DND-41 (cell line): ENCODE measurements around the gene MARK4.

Source experiments
- ATAC-seq: fragments of 200-7000 bp; cut with Tn5 transposase; 3 replicates; pipeline ENCODE4 v1.9.1; 2021; ENCODE audit warnings: low read depth; ENCODE audit not compliant: insufficient read depth
- DNase-seq: peaks from one replicate; pipeline ENCODE4 v3.0.0-alpha.2; 2020
- H2AFZ ChIP-seq: 2 replicates; pipeline ENCODE4 v1.6.0; 2012; ENCODE audit warnings: low read depth, low read length
- H3K27ac ChIP-seq: 2 replicates; pipeline ENCODE4 v1.5.1; 2012; ENCODE audit warnings: low read length, inconsistent platforms
- H3K27me3 ChIP-seq: fragments of 200-600 bp; sonication (generic); 2 replicates; pipeline ENCODE4 v1.6.0; 2012; ENCODE audit warnings: low read length, mild to moderate bottlenecking, inconsistent platforms; ENCODE audit not compliant: insufficient read depth, poor library complexity
- H3K36me3 ChIP-seq: 2 replicates; pipeline ENCODE4 v1.5.1; 2012; ENCODE audit warnings: low read length, inconsistent platforms; ENCODE audit not compliant: insufficient read depth
- H3K4me1 ChIP-seq: 2 replicates; pipeline ENCODE4 v1.5.1; 2012; ENCODE audit warnings: mild to moderate bottlenecking, low read length; ENCODE audit not compliant: insufficient read depth
- H3K4me2 ChIP-seq: 2 replicates; pipeline ENCODE4 v1.6.0; 2012; ENCODE audit warnings: mild to moderate bottlenecking, moderate library complexity, low read length, inconsistent platforms; ENCODE audit not compliant: insufficient read depth
- H3K4me3 ChIP-seq, 2 experiments: fragments of 200-600 bp in 1 of 2; shearing (Covaris generic) in 1 of 2; 2 replicates each; pipeline ENCODE4 v1.5.1; 2012 to 2016; ENCODE audit warnings: inconsistent platforms in 2 of 2, low read length in 2 of 2, mild to moderate bottlenecking in 2 of 2, low read depth in 1 of 2, moderate library complexity in 1 of 2
- H3K79me2 ChIP-seq: 2 replicates; pipeline ENCODE4 v1.6.0; 2012; ENCODE audit warnings: low read length, inconsistent platforms; ENCODE audit not compliant: insufficient read depth
- H3K9ac ChIP-seq: 2 replicates; pipeline ENCODE4 v1.6.0; 2012; ENCODE audit warnings: low read depth, mild to moderate bottlenecking, inconsistent platforms, low read length, moderate library complexity
- H3K9me3 ChIP-seq: 2 replicates; pipeline ENCODE4 v1.5.1; 2012; ENCODE audit warnings: low read length, moderate library complexity, mild to moderate bottlenecking, inconsistent platforms; ENCODE audit not compliant: insufficient read depth, severe bottlenecking
- H4K20me1 ChIP-seq: 2 replicates; pipeline ENCODE4 v1.6.0; 2012; ENCODE audit warnings: low read length; ENCODE audit not compliant: insufficient read depth
- EZH2 ChIP-seq: IDR thresholded peaks from 3 replicates; pipeline ENCODE4 v1.6.1; 2012; ENCODE audit warnings: borderline replicate concordance, low read depth, mild to moderate bottlenecking, moderate library complexity, low read length, inconsistent platforms; ENCODE audit not compliant: severe bottlenecking
- TF ChIP-seq, protein P1 (sequence below): IDR thresholded peaks from 2 replicates; pipeline ENCODE4 v1.5.1; 2012; ENCODE audit warnings: borderline replicate concordance, low read length, moderate library complexity, mild to moderate bottlenecking; ENCODE audit not compliant: poor library complexity, severe bottlenecking; ENCODE audit errors: extremely low read depth

Gene MARK4

DNA sequence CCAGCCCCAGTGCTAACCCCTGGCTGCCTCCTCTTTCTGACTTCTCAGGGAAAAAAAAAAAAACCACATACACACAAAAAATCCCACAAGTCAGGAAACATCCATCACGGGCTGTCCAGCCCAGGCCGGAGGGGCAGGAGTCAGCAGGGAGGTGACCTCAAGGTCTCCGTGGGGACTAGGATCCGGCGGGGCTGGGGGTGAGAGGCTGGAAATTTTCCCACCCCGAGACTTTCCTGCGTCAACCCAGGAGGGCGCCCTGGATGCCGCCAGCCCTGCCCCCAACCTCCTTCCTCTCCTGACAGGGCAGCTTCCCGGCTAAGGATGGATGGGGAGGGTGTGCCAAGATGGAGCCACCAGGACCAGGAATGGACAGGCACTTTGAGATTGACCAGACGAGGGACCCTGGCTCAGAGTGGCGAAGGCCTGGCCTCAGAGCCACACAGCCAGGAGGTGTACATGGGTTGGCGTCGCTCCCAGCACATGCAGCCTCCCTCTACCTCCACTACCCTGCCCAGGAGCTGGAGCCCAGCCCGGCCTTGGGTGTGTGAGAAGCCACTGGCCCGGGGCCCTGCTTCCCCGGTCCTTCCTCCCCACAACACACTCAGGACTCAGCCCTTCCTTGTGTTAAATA is 39.2 kb upstream of the MARK4 start:
- no peaks in the 10 kb centered on the region for H4K20me1 ChIP-seq
- no peak overlapping the region for H3K4me3 ChIP-seq
- H2AFZ ChIP-seq = no peak overlapping the region
- H3K4me1 ChIP-seq = no peaks in the 10 kb centered on the region
- no peaks in the 10 kb centered on the region for H3K36me3 ChIP-seq
- H3K4me2 ChIP-seq = no peak overlapping the region
- no peaks in the 10 kb centered on the region for H3K79me2 ChIP-seq
- H3K9ac ChIP-seq = no peak overlapping the region
- DNase-seq (no peak), ATAC-seq (no peak)
- peaks cover 6% of the 10 kb centered on the region for H3K27me3 ChIP-seq
- H3K9me3 ChIP-seq = no peaks in the 10 kb centered on the region
- TF ChIP-seq, protein P1, sequence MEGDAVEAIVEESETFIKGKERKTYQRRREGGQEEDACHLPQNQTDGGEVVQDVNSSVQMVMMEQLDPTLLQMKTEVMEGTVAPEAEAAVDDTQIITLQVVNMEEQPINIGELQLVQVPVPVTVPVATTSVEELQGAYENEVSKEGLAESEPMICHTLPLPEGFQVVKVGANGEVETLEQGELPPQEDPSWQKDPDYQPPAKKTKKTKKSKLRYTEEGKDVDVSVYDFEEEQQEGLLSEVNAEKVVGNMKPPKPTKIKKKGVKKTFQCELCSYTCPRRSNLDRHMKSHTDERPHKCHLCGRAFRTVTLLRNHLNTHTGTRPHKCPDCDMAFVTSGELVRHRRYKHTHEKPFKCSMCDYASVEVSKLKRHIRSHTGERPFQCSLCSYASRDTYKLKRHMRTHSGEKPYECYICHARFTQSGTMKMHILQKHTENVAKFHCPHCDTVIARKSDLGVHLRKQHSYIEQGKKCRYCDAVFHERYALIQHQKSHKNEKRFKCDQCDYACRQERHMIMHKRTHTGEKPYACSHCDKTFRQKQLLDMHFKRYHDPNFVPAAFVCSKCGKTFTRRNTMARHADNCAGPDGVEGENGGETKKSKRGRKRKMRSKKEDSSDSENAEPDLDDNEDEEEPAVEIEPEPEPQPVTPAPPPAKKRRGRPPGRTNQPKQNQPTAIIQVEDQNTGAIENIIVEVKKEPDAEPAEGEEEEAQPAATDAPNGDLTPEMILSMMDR = no peak
- no peak for TF ChIP-seq EZH2
- H3K27ac ChIP-seq = no peak overlapping the region

DNA sequence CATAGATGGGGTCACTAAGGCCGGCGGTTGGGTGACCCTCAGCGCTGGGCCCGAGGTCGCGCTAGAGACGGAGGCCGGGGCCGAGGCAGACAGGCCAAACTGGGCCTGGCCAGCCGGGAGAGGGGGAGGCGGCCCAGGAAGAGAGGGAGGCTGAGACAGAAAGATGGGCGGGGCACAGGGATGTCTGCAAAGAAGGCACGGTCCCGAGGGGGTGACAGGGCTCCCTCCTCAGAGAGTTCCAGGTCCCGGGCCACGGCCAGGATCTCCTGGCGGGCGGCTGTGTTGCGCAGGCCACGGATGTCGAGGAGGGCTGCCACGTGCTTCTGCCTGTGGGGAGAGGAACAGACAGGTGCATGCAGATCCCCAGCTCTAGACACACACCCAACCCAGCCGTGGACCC is 38.0 kb upstream of the MARK4 start:
- no peak for ATAC-seq
- DNase-seq = no peak

DNA sequence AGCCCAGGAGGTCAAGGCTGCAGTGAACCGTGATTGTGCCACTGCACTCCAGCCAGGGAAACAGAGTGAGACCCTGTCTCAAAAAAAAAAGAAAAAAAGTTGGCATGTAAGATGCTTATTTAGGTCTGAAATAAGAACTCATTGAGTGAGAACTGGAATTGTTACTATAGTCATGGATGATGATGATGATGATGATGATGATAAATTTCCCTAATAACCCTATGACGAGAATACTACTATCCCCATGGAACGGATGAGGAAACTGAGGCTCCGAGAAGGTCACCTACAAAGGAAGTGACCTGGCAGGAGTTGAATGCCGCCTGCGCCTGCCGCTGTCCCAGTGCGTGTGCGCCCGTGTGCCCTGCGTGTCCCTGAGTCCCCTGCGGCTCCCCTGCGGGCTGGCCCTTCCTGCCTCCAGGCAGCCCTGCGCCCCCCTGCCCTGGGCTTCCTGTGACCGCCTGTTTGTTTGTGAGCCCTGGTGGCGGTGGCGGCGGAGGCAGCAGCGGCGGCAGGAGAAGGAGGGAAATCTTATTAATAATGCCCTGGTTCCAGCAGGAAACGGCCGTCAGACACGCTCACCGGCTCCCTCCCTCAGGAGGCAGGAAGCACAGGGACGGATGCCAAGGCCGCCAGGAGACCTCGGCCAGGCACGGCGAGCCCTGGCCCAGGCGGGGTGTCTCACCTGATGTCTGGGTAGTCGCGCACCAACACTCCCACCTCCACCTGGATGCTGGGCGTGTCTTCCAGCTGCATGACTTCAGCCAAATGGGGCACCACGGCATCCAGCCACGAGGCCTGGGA is 35.5 kb upstream of the MARK4 start:
- no peaks in the 10 kb centered on the region for H4K20me1 ChIP-seq
- H2AFZ ChIP-seq = no peak overlapping the region
- no peaks in the 10 kb centered on the region for H3K36me3 ChIP-seq

More for the DNA sequence above, 38.0 kb upstream of the MARK4 start:
- Histone ChIP-seq H3K9ac (no peak overlapping the region), H3K36me3 (no peaks in the 10 kb centered on the region), H3K9me3 (no peaks in the 10 kb centered on the region), H3K4me1 (no peaks in the 10 kb centered on the region), H3K79me2 (no peaks in the 10 kb centered on the region), H3K27me3 (peaks cover 6% of the 10 kb centered on the region), H3K4me3 (no peak overlapping the region), H4K20me1 (no peaks in the 10 kb centered on the region), H3K27ac (no peak overlapping the region), H2AFZ (no peak overlapping the region), H3K4me2 (no peak overlapping the region)
- TF ChIP-seq, protein P1 = no peak
- no peak for TF ChIP-seq EZH2

More for the DNA sequence above, 35.5 kb upstream of the MARK4 start:
- no peak overlapping the region for H3K9ac ChIP-seq
- no peak overlapping the region for H3K27ac ChIP-seq
- DNase-seq (no peak), ATAC-seq (no peak)
- H3K4me3 ChIP-seq = no peak overlapping the region
- H3K4me1 ChIP-seq = no peaks in the 10 kb centered on the region
- TF ChIP-seq, protein P1 = no peak
- TF ChIP-seq EZH2 = no peak
- H3K4me2 ChIP-seq = no peak overlapping the region
- peaks cover 8% of the 10 kb centered on the region for H3K27me3 ChIP-seq
- no peaks in the 10 kb centered on the region for H3K79me2 ChIP-seq
- H3K9me3 ChIP-seq = no peaks in the 10 kb centered on the region
